ENCODE measurements around the gene MTHFSD. TPM values are rescaled to one million over a fixed set of nuclear protein-coding genes. Genes with fewer than 3 reads are reported as not detected.

Gene MTHFSD
- total RNA-seq, 2 donors from 2014 or later, result 23.7 to 43.8 TPM

DNA sequence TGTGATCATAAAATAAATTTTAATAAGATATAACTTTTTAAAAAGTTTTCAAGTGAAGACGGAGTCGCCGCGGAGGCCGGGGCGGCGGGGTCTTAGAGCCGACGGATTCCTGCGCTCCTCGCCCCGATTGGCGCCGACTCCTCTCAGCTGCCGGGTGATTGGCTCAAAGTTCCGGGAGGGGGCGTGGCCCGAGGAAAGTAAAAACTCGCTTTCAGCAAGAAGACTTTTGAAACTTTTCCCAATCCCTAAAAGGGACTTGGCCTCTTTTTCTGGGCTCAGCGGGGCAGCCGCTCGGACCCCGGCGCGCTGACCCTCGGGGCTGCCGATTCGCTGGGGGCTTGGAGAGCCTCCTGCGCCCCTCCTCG, 11.5 kb upstream of the MTHFSD start, which contains the start of gene FOXC2:
Gene FOXC2, plus strand, starts transcription at position 229 of the 365 bp plus-strand sequence. CDS start 507 bp downstream, outside the sequence.
- 2% methylated on average over 30 of the region's 30 CpGs for WGBS
- Histone ChIP-seq H3K36me3 (no peaks in the 10 kb centered on the region), H3K27ac (no peak within 1 kb of the TSS), H3K4me3 (peak within 1 kb of the TSS; percentile 8 to 9), H3K4me1 (replicated peaks) (peaks cover 3% of the 10 kb centered on the region), H3K9me3 (no peaks in the 10 kb centered on the region), H3K27me3 (replicated peaks; ENCODE audit: insufficient read depth) (peaks cover 47% of the 10 kb centered on the region)
- TF ChIP-seq POLR2AphosphoS5 (IDR thresholded peaks at IDR 0.05) (peak; percentile 10), POLR2A (IDR thresholded peaks at IDR 0.05) (no peak)
- intact Hi-C loops (cut with DNase I), result no loop called here
- DNase-seq (ENCODE audit: low spot score), result peak; percentile 44

DNA sequence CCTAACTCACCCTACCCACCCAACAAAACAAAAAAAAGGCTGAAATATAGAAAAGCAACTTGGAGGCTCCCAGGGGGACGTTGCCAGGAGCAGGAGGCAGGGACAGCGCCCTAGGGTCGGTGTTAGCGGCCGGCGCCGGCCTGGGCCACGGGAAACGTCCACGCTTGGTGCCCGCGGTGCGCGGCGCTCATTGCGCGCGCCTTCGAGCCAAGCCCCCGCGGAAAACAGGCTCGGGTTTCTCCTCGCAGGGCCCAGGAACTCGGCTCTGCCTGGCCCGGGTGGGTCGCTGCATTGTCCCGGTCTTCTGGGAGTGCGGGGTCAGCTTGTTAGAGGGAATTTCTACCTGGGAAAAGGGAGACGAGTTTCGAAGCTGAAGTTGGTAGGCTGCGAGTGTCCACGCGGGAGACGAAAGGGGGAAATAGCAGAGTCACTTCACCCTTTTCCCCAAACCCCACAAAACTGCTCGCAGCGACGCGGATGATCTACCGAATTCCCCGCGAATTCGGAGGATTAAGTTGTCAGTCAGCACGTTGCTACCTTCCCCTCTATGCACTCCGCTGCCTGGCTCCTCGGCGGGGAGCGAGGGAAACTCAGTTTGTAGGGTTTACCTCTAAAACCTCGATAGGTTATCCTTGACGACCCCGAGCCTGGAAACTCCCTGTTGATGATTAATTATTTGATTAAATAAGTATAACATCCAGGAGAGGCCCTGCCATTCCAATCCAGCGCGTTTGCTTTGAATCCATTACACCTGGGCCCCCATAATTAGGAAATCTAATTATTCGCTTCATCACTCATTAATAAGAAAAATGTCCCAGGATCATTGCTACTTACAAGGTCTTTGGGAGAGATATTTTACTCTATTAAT, 10.8 kb upstream of the MTHFSD start:
- TF ChIP-seq POLR2AphosphoS5 (IDR thresholded peaks at IDR 0.05) (no peak), POLR2A (IDR thresholded peaks at IDR 0.05) (no peak)
- TF ChIP-seq, protein P1, sequence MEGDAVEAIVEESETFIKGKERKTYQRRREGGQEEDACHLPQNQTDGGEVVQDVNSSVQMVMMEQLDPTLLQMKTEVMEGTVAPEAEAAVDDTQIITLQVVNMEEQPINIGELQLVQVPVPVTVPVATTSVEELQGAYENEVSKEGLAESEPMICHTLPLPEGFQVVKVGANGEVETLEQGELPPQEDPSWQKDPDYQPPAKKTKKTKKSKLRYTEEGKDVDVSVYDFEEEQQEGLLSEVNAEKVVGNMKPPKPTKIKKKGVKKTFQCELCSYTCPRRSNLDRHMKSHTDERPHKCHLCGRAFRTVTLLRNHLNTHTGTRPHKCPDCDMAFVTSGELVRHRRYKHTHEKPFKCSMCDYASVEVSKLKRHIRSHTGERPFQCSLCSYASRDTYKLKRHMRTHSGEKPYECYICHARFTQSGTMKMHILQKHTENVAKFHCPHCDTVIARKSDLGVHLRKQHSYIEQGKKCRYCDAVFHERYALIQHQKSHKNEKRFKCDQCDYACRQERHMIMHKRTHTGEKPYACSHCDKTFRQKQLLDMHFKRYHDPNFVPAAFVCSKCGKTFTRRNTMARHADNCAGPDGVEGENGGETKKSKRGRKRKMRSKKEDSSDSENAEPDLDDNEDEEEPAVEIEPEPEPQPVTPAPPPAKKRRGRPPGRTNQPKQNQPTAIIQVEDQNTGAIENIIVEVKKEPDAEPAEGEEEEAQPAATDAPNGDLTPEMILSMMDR (IDR thresholded peaks at IDR 0.05), result no peak
- Histone ChIP-seq H3K36me3 (no peaks in the 10 kb centered on the region), H3K4me1 (replicated peaks) (peaks cover 3% of the 10 kb centered on the region), H3K27ac (no peak overlapping the region), H3K27me3 (replicated peaks; ENCODE audit: insufficient read depth) (peaks cover 45% of the 10 kb centered on the region), H3K9me3 (no peaks in the 10 kb centered on the region), H3K4me3 (no peak overlapping the region)
- intact Hi-C loops (cut with DNase I), result loop anchor here (2.0 kb wide), 2 partner anchors 497 to 713 kb away; no protein-coding TSS in a partner anchor
- 16% methylated on average over 53 of the region's 53 CpGs for WGBS
- no peak for DNase-seq (ENCODE audit: low spot score)

DNA sequence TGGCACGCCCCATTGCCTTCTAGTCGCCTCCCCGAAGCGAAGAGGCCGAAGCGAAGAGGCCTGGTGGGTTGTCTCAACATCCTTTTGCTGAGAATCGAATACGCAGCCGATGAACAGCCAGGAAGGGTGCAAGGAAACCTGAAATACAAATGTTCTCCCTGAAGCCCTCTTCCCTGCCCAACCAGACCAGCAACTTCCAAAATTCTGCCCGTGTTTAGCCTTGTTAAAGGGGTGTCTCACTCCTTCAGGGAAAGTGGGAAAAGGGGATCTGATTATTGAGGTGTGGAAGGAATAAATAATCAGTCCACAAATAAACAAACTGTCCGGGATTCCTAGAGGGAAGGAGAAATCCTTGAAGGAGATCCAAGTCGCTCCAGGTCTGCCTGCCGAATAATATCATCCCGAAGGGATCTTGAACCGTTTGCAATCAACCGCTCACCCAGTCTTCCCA, 10.2 kb upstream of the MTHFSD start:
- H3K4me3 ChIP-seq, result no peak overlapping the region
- H3K36me3 ChIP-seq, result no peaks in the 10 kb centered on the region
- TF ChIP-seq, protein P1 (IDR thresholded peaks at IDR 0.05), result no peak
- TF ChIP-seq POLR2AphosphoS5 (IDR thresholded peaks at IDR 0.05), result no peak
- intact Hi-C loops (cut with DNase I), result loop anchor here (2.0 kb wide), 2 partner anchors 498 to 714 kb away; no protein-coding TSS in a partner anchor
- peaks cover 3% of the 10 kb centered on the region for H3K4me1 ChIP-seq (replicated peaks)
- peaks cover 38% of the 10 kb centered on the region for H3K27me3 ChIP-seq (replicated peaks; ENCODE audit: insufficient read depth)
- H3K27ac ChIP-seq, result no peak overlapping the region
- no peak for DNase-seq (ENCODE audit: low spot score)
- no peaks in the 10 kb centered on the region for H3K9me3 ChIP-seq
- WGBS, result 36% methylated on average over 16 of the region's 16 CpGs

DNA sequence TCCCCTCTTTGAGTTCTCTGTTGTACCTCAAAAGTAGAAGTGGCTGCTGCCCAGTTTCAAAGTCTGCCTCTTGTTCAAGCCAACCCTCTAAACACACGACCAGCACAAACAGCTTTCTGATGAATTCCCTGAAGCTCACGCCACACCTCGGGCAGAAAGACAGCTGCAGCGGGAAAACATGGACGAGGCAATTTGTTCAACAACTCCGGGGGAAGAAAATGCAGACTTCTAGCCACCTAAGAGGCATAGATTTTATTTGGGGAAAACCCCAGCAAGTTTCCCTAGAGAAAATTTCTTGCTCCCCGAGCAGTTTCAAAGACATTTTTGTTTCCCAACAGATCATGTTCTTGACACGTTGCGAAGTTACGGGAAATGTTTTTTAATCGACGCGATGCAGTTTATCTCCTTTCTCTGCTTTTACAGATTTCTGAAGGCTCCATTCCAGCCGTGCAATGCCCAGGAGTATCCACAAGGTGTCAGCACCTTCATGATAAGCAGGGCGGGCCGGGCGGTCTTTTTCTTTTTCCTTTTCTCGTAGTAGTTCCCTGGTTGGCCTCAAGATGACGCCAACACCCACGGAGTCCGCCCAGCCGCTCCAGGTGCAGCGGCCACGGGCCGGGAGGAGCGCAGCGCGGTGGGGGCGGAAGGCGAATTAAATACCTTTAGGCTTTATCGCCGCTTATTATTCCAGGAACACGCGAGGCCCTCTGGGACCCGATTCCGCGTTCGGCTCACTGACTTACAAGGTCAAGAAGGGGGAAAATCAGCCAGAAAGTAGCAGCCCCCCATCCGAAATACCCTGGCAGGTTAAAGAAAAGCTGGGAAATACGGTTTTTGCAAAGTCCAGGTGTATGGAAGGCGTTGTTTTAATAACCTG, 8.7 kb upstream of the MTHFSD start:
- TF ChIP-seq, protein P1 (IDR thresholded peaks at IDR 0.05), result peak; percentile 100
- TF ChIP-seq POLR2AphosphoS5 (IDR thresholded peaks at IDR 0.05), result peak; percentile 70
- TF ChIP-seq POLR2A (IDR thresholded peaks at IDR 0.05), result no peak
- Histone ChIP-seq H3K9me3 (no peaks in the 10 kb centered on the region), H3K27ac (no peak overlapping the region), H3K4me3 (no peak overlapping the region), H3K27me3 (replicated peaks; ENCODE audit: insufficient read depth) (peaks cover 33% of the 10 kb centered on the region), H3K4me1 (replicated peaks) (peaks cover 3% of the 10 kb centered on the region), H3K36me3 (no peaks in the 10 kb centered on the region)
- intact Hi-C loops (cut with DNase I), result loop anchor here (2.0 kb wide), 2 partner anchors 499 to 715 kb away; no protein-coding TSS in a partner anchor
- WGBS, result under 1% methylated on average over 41 of the region's 41 CpGs
- DNase-seq (ENCODE audit: low spot score), result peak; percentile 90

DNA sequence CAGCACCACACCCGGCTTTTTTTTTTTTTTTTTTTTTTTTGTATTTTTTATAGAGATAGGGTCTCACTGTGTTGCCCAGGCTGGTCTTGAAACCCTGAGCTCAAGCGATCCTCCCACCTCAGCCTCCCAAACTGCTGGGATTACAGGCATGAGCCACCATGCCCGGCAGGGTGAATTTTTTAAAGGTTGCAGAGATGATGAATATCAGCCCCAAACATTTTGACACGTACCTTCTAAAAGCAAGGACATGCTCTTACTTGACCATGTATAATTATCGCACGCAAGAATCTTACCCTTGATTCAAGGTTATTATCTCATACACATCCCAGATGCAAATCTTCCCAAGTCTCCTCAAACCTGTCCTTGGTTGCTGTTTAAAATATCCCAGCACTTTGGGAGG, 7.3 kb upstream of the MTHFSD start:
- WGBS, result 63% methylated on average over 6 of the region's 6 CpGs
- H3K9me3 ChIP-seq, result no peaks in the 10 kb centered on the region
- peaks cover 3% of the 10 kb centered on the region for H3K4me1 ChIP-seq (replicated peaks)
- no peaks in the 10 kb centered on the region for H3K36me3 ChIP-seq
- intact Hi-C loops (cut with DNase I), result no loop called here
- no peak overlapping the region for H3K4me3 ChIP-seq
- DNase-seq (ENCODE audit: low spot score), result no peak
- H3K27ac ChIP-seq, result no peak overlapping the region
- TF ChIP-seq POLR2AphosphoS5 (IDR thresholded peaks at IDR 0.05) (no peak), POLR2A (IDR thresholded peaks at IDR 0.05) (no peak)
- TF ChIP-seq, protein P1 (IDR thresholded peaks at IDR 0.05), result no peak
- H3K27me3 ChIP-seq (replicated peaks; ENCODE audit: insufficient read depth), result peaks cover 21% of the 10 kb centered on the region
